Stimulated activated CD8-positive, alpha-beta memory T cell treated with anti-CD3 and anti-CD28 coated beads, Interleukin-15, amount 100 ng/mL, for 1 hour (primary cell): ENCODE results near the gene ERCC6L.

Experiments used
- DNase-seq: peaks from one replicate; pipeline ENCODE4 v3.0.0-alpha.2; 2020; ENCODE audit warnings: low read depth

The ERCC6L gene

DNA sequence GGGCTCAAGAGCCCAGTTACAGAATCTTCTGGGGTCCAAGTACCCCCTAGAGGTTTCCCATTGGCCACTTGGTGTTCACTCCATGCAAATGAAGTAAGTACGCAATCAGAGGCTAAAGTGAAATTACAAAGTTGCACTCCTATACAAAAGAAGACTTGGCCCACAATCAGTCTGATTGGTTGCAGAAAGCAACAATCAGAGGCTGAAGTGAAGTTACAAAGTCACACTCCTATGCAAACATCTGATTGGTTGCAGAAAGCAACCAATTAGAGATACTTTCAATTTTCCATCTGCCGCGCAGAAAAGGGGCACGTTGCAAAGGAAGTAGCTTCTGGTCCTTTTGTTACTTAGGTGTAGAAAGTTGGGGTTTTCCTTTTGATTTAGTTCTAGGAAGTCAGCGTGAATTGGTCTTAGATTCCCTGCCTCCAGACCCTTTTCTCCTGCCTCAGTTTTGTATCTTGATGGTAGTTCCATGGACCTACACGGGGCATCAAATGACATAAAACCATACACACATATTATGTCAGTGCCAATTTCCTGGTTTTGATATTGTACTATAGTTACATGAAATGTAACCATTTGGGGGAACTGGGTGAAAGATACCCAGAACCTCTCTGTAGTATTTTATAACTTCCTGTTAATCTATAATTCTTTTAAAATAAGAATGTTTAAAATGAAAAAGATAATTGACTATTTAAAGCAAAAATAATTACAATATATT is 69.7 kb downstream of the ERCC6L start:
- no peak for DNase-seq

DNA sequence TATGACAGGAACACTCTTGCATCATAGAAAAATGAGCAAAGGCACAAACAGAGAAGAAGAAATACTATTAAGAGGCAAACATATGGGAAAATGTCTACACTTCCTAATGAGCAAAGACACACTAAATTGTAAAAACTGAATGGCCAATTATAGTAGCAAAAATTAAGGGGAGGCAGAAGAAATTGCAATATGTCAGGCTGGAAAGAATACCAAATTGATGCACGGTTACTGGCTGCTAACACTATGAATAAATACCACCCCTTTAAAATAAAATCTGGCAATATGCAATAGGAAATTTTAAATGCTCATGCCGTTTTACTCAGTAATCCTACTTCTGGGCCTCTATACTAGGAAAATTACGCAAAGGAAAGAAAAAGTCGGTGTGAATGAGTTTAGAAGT is 73.3 kb downstream of the ERCC6L start:
- DNase-seq: no peak

DNA sequence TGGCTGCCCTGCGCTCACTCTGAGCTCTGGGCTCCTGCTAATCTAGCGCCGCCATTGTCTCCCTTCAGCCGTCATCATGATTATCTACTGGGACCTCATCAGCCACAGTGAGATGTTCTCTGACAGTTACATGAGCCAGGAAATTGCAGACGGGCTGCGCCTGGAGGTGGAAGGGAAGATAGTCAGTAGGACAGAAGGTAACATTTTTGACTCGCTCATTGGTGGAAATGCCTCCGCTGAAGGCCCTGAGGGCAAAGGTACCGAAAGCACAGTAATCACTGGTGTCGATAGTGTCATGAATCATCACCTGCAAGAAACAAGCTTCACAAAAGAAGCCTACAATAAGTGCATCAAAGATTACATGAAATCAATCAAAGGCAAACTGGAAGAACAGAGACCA is 79.1 kb downstream of the ERCC6L start:
- DNase-seq: no peak

DNA sequence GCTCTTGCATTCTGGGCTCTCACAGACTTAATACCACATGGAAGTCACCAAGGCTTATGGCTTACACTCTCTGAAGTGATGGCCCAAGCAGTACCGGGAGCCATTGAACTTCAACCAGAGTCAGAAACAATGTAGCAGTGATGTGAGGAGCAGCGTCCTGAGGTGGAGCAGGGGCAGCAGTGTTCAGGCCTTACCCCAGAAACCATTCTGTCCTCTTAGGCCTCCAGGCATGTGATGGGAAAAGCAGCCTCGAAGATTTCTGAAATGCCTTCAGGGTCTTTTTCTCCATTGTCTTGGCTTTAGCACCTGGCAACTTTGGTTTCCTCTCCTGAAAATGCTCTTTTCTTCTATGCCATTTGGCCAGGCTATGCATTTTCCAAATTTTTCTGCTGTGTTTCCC is 80.1 kb downstream of the ERCC6L start:
- no peak for DNase-seq
